ENCODE measurements around the gene PRDX5.

Gene PRDX5

DNA sequence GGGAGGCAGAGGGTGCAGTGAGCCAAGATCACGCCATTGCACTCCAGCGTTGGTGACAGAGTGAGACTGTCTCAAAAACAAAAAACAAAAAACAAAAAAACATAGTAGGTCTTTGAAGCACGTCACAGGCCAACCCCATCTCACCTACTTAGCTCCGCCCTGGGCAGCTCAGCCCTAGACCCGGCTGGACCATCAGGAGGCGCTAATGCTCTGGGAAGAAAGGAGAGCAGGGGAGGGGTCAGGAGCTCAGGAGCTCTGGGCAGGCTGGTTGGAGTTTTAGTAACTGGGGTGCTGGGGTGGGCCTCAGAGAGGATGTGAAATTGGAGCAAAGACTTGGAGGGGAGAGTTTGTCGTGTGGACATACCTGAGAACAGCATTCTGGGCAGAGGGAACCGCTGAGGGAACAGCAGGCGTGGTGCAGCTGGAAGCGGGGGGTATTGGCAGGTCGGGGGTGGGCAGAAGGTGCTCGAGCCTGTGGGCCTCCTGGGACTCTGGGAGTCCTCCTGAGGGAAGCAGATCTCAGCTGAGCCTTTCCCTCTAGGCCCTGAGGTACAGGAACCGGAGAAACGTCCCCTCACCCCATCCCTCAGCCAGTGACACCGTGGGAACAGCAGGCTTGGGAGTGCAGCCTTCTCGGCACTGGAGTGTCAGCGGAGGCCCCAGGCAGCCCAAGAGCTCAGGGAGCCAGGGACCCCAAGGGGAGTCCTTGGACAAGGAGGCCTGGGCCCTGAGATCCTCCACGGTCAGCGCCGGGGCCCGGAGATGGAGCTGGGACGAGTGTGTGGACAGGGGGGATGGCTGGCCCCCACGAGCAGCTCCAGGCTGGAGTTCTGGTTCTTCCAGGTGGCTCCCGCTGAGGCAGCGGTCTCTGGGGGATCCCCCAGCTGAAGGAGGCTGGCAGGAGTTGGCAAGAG lies 38.8 kb downstream of the PRDX5 start:
- Histone ChIP-seq H3K27me3 (no peaks in the 10 kb centered on the region), H3K4me3 (ENCODE audit: low read depth in 1 of 2, low read length in 1 of 2) (no peak overlapping the region), H3K27ac (peak overlapping the region; percentile 68), H3K9me3 (no peaks in the 10 kb centered on the region), H3K36me3 (peaks cover 75% of the 10 kb centered on the region), H3K4me1 (ENCODE audit: control insufficient read depth in 1 of 2, insufficient read depth in 1 of 2, low read depth in 1 of 2, low read length in 1 of 2) (peaks cover 30 to 38% of the 10 kb centered on the region in 2 experiments)
- TF ChIP-seq CTCF (IDR thresholded peaks at IDR 0.05): no peak

- Histone ChIP-seq H3K36me3 (peaks cover 75% of the 10 kb centered on the region), H3K4me1 (ENCODE audit: control insufficient read depth in 1 of 2, insufficient read depth in 1 of 2, low read depth in 1 of 2, low read length in 1 of 2) (peaks cover 30 to 38% of the 10 kb centered on the region in 2 experiments), H3K27ac (peak overlapping the region; percentile 68), H3K27me3 (no peaks in the 10 kb centered on the region), H3K4me3 (ENCODE audit: low read depth in 1 of 2, low read length in 1 of 2) (no peak overlapping the region), H3K9me3 (no peaks in the 10 kb centered on the region)
- TF ChIP-seq CTCF (IDR thresholded peaks at IDR 0.05): no peak
Observed at GRCh38 chr11:64357446-64357845, 39.5 kb downstream of the PRDX5 start.

- peak overlapping the region; percentile 68 for H3K27ac ChIP-seq
- TF ChIP-seq CTCF (IDR thresholded peaks at IDR 0.05): no peak
- no peaks in the 10 kb centered on the region for H3K9me3 ChIP-seq
- peak overlapping the region in 1 of 2 experiments; percentile 74 for H3K4me3 ChIP-seq (ENCODE audit: low read depth in 1 of 2, low read length in 1 of 2)
- H3K4me1 ChIP-seq (ENCODE audit: control insufficient read depth in 1 of 2, insufficient read depth in 1 of 2, low read depth in 1 of 2, low read length in 1 of 2): peaks cover 30 to 38% of the 10 kb centered on the region in 2 experiments
- peaks cover 75% of the 10 kb centered on the region for H3K36me3 ChIP-seq
- H3K27me3 ChIP-seq: no peaks in the 10 kb centered on the region
Observed at GRCh38 chr11:64357904-64358535, 40.1 kb downstream of the PRDX5 start.

GRCh38 chr11:64358536-64358906 lies 40.6 kb downstream of the PRDX5 start:
- Histone ChIP-seq H3K27ac (peak overlapping the region; percentile 68), H3K9me3 (no peaks in the 10 kb centered on the region), H3K36me3 (peaks cover 75% of the 10 kb centered on the region), H3K4me1 (ENCODE audit: control insufficient read depth in 1 of 2, insufficient read depth in 1 of 2, low read depth in 1 of 2, low read length in 1 of 2) (peaks cover 30 to 38% of the 10 kb centered on the region in 2 experiments), H3K4me3 (ENCODE audit: low read depth in 1 of 2, low read length in 1 of 2) (peak overlapping the region; percentile 74), H3K27me3 (no peaks in the 10 kb centered on the region)
- TF ChIP-seq CTCF (IDR thresholded peaks at IDR 0.05): no peak

DNA sequence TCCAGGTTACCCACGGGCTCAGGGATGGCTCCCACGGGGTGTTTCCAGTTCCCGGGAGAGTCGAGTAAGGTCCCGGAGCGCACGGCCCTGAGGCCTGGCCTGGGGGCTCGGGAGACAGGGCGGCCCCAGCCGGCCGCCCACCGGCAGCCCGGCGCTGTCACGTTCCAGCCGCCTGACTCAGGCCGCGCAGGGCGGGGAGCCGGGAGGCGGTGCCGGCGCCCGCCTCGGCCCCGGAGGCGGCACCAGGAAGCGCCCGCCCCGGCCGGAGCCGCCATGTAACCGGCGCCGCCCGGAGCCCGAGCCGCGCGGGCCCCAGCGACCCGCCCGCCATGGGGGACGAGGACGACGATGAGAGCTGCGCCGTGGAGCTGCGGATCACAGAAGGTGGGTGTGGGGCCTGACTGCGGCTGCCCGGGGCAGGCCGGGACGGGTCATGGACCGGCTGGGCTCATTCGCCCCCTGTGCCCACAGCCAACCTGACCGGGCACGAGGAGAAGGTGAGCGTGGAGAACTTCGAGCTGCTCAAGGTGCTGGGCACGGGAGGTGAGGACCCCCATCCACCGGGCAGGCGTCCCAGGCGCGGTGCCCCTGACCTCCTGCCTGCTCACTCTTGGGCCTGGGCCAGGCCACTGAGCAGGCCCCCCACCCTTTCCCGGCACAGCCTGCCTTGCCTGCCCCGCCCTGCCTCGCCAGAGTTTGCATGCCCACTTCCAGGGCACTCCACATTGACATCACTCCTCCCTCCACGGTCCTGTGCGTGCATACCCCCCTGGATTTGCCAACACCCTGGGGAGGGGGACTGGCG lies 41.2 kb downstream of the PRDX5 start, which contains the start of gene RPS6KA4:
Gene RPS6KA4 (plus strand): TSS at position 256 of the 805 bp plus-strand sequence. CDS start 74 bp downstream, at position 330.
- H3K27ac ChIP-seq: peak within 1 kb of the TSS; percentile 68
- peak; percentile 9 for TF ChIP-seq CTCF (IDR thresholded peaks at IDR 0.05)
- H3K4me1 ChIP-seq (ENCODE audit: control insufficient read depth in 1 of 2, insufficient read depth in 1 of 2, low read depth in 1 of 2, low read length in 1 of 2): peaks cover 30 to 38% of the 10 kb centered on the region in 2 experiments
- H3K27me3 ChIP-seq: no peaks in the 10 kb centered on the region
- no peaks in the 10 kb centered on the region for H3K9me3 ChIP-seq
- peaks cover 75% of the 10 kb centered on the region for H3K36me3 ChIP-seq
- H3K4me3 ChIP-seq (ENCODE audit: low read depth in 1 of 2, low read length in 1 of 2): peak within 1 kb of the TSS; percentile 74
